HG02798 (cell line): ENCODE data around the gene JPH2.
A peak's percentile ranks its signal among the peaks of the same experiment; 100 is the strongest.

Experiments
- ATAC-seq: cut with Tn5 transposase; IDR thresholded peaks from one replicate; pipeline ENCODE4 v1.9.1; 2021; ENCODE audit warnings: mild to moderate bottlenecking; ENCODE audit not compliant: unreplicated experiment, poor library complexity

The JPH2 gene

DNA sequence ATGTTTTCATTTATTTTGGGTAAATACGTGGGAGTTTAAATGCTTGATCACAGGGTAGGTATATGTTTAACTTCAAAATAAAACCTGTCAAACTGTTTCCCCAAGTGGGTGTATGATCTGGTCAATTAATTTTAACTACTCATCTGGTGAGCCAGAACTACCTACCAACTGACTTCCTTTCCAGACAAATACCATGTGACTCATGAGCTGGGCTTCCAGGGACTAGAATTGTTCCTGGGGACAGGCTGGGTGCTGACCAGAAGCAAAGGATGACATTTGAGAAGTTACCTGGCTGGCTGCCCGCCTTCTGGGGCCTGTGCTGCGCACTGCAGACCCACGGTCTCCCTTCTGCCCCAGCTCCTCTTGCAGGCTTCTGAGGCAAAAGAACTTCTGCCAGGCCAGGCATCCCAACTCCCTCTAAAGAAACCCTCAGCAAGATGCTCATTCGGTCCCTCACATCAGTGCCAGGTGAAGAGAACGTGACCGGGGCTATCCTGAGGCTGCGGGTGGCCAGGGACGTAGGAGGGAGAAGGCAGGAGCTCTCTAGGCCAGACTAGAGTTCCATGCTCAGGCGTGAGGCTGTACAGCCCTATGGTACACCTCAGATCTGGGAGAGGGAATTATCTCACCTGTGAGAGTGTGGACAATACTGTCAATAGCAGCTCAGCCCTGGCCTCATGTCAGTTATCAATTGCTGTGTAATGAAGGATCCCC, 103.6 kb downstream of the JPH2 start:
- no peak for ATAC-seq

DNA sequence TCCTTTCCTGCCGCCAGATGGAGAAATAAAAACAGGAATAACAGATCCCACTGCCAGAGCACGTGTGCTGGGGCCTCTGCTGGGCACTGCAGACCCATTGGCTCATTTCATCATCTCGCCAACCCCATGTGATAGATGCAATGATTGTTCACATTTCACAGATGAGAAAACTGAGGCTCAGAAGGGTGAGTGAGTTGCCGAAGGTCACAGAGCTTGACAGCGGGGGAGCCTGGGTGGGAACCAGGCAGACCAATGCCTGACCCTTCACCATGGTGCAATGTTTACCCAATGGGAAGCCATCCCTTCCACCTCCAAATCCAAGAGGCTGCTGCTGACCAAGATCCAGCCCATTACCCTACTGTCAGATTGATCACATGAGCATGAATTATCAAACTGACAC, 105.1 kb downstream of the JPH2 start:
- no peak for ATAC-seq

DNA sequence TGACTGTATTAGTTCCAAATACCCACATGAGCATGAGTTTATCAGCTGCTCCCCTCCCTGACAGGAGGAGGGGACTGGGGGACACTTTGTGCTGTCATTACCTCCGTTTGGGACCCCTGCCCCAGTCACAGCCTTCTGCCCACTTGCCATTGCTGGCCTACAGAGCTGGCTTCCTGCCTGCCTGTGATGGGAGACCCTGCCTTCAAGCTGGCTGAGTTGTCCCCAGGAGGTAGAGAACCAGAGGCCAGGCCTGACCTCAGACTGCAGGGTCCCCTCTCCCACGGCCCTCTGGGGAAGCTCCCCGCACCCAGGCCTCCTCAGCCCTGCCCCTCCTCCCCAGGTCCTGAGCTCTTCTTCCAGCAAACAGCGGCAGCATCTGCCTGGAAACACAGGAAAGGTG, 105.5 kb downstream of the JPH2 start:
- no peak for ATAC-seq

DNA sequence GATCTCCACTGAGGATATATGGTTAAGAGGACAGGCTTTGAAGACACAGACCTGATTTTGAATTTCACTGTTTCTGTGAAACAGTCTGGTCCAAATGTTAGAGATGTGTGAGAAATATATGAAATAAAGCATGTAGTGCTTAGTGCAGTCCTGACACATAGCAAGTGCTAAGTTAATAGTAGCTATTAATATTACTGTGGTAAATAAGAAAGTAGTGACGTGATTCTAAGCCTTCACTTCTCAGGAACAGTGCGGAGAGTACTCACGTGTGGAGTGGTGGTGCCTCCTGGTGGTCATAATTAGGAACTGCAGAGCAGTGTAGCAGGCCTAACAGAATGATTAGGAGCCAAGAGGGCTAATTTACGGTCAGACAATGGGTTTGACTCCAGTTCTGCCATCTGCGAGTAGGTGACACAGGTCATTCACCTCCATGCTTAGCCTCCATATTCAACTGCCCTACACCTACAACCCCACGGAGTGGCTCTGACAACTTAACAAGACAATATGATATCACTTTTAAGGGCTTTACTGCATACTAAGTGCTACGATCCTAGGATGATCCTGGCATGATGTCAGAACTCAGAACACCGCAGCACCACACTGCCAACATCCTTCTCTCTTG, 106.2 kb downstream of the JPH2 start:
- ATAC-seq: no peak

DNA sequence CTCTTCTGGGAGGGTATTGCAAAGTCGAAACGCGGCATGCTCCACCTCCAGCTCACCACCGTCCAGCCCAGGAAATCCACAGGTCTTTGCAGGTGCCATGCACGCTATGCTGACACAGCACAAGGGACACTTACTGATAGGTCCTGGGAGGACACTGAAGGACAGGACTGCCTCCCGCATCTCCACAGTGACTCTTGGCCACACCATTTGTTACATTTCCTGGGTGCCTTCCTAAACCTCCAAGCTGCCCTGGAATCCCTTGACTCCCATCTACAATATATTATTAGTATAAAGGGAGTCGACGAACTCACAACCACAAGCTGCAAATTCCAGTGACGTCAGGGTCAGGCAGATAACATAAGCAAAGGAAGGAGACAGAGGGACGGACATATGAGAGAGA, 106.9 kb downstream of the JPH2 start:
- no peak for ATAC-seq

DNA sequence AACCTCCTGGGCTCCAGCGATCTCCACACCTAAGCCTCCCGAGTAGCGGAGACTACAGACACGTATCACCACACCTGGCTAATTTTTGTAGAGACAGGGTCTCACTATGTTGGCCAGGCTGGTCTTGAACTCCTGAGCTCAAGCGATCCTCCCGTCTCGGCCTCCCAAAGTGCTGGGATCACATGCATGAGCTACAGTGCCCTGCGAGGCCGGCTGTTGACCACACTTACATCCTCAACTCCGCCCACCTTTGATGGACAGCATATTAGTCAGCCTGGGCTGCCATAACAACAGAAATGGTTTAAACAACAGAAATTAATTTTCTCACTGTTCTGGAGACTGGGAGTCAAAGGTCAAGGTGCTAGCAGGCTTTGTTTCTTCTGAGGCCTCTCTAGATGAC, 107.7 kb downstream of the JPH2 start:
- ATAC-seq: no peak

DNA sequence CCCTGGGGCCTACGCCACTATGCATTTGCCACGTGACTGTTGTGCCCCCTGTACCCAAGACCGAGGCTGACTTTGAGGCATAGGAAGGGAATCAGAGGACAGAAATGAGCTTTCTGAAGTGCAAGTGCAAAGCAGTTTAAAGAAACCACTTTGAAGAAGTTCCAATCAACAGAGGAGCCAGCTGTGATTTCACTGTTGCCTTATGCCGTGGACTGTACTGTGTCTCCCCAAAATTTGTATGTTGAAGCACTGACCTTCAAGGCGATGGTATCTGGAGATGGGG, 111.1 kb downstream of the JPH2 start:
- ATAC-seq: no peak

DNA sequence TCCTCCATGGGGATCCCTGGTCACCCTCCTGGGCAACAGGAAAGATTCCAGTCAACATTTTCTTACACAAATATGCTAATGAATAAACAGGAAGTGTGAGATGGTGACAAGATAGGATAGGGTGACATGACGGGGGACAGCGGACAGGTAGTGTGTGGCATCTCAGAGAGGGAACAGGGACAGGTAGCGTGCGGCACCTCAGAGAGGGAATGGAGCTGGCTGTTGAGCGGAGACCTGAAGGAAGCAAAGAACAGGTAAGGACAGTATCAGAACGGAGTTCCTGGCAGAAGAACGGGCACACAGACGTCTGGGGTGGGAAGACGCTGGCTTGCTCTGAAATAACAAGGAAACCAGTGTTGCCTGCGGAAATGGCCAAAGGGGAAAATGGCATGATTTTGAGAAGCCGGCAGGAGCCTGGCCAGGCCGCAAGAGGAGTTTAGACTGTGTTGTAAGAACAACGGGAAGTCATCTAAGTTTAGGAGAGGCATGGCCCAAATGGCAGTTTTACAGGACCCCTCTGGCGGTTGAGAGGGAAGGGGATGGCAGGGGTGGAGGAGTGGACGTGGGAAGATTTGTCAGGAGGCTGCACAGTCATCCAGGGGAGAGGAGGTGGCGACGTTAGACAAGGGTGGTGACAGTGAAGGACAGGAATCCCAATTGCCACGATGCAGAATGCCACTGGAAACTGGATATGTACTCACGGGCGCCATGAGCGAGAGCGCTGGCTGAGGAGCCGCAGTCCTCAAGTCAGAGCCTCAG, 111.6 kb downstream of the JPH2 start:
- no peak for ATAC-seq

DNA sequence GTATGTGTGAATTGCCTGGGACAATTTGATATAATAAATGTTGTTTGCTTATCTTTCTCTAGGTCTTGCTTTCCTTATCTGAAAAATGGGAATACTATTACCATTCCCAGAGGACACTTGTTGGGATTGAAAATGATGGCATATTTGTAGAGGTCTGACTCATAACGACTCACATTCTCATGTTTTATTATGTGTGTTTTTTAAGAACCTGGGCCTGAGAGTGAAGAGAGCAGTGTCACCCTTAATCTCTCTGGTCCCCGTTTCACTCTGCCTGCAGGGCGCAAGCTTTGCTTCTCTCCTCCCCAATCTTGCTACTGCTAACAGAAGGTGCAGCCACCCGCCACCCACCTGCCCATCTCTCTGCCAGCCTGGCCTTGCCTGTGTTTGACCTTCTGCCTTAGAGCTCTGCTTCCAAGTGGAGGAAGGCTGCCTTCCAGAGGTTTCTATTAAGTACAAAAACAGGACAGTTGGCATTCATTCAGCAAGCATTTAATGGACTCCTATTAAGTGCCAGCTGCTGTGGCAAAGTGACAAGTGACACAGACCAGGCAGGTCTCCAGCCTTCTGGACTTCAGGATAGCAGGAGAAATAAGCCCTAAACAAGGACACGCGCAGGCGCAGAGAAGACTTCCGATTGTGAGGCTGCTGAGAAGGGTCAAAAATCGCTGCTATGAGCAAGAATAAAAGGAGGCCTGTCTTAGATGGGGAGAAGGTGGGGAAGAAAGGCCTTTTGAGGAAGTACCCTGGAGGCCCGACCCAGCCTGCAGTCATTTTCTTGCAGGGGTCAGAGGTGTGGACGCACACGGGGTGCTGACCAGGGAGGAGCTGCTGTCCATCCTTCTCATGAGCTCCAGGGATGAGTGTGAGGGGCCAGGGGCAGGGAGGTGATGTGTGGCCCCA, 112.5 kb downstream of the JPH2 start:
- ATAC-seq: no peak

DNA sequence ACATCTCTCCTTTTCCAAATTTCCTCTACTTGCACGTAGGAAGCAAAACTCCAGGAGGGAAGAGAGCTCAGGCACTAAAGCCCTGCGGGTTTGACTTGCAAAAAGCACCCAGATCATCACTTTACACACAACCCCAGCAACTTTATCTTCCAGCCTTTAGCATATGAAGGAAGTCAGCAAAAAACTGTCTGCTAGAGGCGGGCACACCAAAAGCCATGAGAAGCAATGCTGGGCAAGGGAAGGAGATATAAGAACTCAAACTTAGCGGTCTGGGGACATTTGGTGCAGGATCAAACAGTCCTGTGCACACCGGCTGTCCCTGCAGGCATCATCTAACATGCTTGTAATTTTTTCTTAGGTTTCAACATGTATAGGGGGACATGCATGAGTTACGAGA, 113.3 kb downstream of the JPH2 start:
- ATAC-seq: no peak

DNA sequence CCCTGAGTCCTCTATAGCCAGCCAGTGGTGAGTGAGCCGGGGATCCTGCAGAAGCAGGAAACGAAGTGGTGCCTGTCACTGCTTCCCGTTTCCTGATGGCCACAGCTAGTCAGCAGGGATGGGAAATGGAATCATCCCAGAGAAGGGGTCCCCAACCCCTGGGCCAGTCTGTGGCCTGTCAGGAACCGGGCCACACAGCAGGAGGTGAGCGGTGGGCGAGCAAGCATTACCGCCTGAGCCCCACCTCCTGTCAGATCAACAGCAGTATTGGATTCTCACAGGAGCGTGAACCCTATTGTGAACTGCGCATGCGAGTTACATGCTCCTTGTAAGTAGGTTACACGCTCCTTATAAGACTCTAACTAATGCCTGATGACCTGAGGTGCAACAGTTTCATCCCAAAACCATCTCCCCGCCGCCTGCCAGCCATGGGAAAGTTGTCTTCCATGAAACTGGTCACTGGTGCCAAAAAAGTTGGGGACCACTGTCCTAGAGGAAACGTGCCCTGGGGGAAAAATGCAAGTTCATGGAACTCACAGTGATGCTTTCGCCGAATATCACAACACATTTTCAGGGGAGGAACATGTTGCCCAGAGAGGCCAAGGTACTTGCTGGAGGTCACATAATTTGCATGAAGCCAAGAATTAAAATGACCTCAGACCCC, 113.8 kb downstream of the JPH2 start:
- no peak for ATAC-seq

DNA sequence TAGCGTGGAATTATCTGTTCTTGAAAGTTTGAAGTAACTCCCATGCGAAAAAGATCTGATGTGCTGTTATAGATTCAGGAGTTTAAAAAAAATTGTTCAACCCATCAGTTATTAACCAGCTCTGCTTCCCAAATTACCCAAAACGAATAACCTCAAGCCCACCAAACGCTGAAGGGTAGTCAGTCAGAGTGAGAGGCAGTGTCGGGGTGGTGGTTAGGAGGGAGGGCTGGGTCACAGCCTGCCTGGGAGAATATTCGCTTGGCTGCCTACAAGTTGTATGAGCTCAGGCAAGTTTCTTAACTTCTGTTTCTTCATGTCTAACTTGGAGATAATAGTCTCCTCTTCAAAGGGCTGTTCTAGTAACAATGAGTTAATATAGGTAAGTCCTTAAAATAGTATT, 114.6 kb downstream of the JPH2 start:
- ATAC-seq: no peak

DNA sequence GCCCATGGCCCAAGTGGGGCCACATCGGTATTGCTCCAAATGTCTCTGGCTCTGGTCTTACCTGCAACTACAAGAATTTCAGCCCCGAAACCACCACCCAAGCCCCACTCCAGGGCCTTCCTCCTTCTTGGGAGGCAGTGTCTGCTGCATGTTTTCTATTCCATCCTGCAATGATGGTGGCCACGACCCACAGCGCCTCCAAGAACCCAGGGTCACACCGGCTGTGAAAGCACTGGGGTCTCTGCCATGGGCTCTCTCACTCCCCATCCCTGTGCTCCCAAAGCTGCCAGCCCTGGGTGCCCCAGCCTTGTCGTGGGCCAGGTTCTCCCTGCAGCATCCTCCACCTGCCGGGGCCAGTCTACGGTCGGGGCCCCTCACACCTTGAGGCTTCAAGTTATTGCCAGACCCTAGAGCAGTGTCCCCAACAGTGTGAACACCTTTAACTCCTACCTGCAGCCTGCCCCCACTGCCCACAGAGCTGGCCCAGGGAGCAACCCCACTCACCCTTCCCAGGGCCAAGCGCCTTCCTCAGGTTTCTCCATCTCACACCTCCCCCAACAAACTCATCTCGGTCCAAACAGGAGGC, 115.4 kb downstream of the JPH2 start:
- no peak for ATAC-seq

DNA sequence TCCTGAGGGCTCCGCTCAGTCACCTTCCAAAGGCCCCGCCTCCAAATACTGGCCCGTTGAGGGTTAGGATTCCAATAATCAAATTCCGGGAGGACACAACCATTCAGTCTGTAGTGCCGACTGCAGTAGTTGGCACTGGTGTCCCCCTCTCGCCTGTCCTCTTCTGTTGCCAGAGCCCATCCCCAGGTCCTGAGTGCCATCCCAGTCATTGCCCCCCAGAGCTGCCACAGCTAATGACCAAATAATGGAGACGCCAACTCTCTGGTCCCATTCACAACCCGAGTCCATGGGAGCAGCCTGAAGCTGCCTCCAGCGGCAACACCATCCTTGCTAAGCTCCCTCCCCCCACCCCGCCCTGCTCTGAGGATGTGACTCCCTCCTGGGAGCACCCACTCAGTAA, 115.9 kb downstream of the JPH2 start:
- no peak for ATAC-seq

DNA sequence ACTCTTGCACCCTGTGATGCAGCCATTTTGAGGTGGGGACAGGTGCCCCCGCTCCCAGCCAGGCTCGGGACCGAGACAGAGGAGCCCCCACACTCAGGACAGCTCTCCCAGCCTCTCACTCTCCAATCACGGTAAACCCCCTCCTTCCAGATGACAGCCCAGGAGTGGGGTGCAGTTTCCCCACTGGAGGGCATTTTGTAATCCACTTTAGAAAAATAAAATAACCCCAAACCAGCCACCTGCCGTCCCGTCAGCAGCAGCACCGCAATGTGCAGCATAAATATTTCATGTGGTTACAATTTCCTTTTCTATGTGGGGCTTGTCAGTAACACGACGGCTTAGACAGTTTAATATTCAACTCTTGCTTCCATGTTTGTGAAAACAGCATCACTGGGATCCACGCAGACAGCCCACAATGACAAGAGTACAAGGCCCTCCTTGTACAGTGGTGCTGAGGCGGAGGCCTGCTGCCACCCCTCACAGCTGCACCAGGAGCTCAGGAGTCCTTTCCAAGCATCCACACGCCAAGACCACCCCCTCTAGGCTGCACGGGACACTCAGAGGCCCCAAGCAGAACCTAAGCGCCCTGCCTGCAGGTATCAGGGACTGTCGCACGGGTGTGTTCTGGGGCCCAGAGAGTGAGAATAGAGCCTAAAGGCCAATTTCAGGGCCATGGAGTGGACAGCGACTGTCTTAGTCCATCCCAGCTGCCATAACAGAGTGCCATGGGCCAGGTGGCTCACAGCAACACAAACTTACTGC, 116.7 kb downstream of the JPH2 start:
- no peak for ATAC-seq

DNA sequence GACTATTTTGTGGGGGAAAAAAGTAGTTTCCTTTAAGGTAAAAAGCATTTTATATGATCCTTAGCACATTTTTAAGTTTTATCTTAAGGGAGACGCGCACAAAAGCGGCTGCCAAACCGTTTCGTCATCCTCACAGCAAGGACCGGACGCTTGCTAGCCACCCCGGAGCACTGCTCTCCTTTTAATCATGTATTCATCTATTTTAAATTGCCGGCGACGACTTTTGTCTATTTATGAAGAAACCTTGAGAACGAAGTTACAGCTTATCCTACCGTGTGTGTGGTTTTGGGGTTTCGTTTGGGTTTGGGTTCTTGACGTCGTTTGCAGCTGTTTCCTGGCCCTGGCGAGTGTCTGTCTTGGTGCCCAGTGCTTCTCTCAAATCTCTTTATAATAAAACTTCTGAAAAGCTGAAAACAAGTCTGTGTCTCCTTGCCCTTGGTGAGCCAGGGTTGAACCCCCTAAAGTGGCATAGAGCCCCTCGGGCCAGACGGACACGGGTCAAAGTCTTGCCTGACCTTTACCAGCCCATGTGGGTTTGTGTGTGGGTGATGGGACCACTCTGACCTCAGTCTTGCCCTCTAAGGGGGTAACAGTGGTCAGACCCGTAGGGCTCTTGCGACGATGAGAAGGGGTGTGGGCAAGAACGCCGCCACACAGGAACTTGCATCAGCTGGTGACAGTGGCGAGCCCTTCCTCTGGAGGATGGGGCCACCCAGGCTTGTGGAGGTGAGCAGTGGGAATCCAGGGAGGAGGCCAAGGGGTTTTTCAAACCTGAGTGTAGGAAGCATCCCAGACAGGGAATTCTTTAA, 117.6 kb downstream of the JPH2 start:
- ATAC-seq: peak; percentile 53

DNA sequence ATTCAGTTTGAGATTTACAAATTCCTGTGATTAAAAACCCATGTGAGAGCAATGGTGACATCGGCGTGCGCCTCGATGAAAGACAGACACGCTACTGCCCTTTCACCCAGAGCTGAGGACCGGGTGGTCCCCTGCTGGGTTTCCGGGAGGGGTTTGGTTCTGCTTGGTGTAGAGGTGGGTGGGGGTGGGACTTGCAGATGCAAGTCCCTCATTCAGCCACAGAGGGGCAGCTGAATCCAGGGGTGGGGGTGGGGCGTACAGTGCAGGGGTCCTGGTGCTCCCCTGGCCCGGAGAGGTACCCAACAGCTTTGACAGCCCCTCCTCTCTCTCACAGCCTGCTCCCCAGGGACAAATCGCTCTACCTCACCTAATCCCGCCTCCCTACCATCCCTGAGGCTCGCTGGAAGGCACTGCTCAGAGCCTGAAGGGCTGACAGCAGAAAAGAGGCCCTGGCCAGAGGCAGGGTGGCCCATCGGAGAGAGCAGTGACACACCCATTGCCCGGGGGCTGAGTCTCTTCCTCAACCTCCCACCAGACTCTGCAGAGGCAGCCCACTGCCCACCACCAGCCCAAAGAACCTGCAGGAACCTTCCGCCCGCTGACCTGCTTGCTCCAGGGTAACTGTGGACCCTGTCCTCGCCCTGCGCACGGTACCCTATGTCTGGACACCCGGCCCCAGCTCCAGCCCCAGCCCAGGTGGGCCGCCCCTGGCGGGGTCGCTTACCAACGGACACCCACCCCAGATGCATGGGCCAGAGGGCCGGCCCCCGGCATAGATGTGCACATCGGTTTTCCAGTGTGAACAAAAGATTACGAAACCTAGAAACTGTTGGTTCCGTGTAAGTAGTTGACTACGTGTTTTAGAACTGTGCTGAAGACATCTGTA, 118.4 kb downstream of the JPH2 start:
- no peak for ATAC-seq
